NCI-H1417 treated with DMSO at 0.1 percent for 48 hours (cell line): ENCODE measurements around the gene MEIS1.
A peak's percentile ranks its signal among the peaks of the same experiment; 100 is the strongest.

Source experiments
- DNase-seq: peaks from one replicate; lab custom pipeline; 2025; lab: John Stamatoyannopoulos, UW

Gene MEIS1

DNA sequence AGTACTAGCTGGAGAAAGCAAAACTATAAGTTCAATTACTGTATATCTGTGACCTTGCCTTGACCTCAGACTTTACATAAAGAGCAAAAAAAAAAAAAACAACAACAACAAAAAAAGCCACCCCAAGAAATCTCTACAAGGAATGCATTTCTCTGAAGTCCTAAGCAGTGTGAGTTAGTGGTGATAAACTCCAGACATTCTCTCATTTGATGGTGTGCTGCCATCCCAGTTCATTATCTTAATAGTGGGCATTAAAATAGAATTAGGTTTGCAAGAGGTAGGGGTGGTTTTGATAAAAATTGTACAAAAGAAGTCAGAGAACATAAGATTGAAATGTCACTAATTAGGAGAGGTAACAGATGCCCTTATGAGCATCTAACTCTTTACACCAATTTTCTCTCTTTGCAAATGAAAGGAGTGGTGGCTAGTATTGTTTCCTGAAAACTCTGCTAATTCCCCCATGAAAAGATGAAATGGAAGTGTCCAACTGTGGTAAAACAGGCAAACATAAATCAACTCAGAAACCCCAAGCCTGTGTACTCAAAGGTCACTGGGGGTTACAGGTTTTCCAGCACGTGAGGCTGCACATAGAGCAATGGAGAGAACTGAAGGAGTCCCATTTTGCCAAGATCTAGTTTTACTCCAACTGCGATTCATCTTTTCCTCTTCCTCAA, 131.9 kb downstream of the MEIS1 start:
- DNase-seq, result peak; percentile 70

DNA sequence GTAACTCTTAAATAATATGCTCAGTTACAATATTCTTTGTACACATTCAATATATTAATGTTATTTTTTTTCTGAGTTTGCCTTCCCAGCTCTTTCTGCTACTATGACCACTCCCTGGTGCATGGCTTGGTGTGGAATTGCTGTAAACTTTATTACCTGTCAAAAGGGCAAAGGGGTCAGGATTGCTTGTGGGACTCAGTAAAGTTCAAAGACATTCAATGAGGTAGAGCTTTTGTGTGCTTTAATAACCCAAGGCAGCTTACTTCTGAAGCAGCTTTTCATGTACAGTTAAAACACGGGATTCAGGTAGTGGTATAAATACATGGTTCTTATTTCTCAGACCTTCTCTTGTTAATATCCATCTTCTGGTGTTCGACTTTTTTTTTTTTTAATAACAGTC, 132.8 kb downstream of the MEIS1 start:
- DNase-seq, result no peak

DNA sequence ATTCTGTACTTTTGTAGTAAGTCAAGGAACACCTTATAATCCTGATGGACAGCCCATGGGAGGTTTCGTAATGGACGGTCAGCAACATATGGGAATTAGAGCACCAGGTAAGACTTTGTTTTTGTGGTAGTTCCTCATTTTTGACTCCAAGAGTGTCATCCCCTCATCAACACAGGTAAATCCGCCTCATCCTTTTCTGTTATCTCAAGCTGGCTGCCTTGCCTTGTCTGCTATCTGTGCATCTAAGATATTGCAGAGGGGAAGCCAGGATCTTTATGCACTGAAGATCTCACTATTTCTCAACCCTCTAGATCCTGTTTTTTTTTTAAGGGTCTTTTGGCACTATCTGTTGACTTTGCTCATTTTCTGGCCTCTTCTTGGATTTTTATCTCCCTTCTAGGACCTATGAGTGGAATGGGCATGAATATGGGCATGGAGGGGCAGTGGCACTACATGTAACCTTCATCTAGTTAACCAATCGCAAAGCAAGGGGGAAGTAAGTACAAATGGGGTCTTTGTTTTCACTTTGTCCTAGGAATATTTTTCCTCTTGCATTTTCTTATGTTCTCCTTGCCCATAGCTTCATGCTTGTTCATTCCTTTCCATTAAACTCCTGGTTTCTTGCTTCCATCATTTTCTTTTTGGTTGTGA, 133.8 kb downstream of the MEIS1 start:
- DNase-seq, result no peak

DNA sequence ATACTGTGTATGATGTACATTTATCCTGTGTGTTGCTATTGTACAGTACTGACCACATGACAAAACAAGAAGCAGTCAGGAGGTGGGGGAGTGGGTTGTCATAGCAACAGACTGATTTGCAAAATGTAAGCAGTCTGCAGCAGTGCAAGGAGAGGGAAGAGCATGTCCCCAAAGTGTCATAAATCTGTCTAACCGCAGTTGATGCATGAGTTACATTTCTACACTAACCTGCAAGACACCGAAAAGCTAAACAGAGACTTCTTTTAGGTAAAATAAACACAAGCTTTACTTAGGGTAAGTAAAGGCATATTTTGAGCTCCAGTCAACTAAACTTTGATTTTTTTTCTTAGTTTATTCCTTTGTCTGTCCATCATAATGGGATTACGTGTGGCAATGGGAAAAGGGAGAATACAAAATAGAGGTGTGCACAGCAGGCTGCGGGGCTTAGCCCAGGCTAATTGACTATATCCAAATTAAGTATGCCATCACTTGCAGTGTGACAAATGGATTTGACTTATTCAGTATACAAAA, 134.5 kb downstream of the MEIS1 start:
- DNase-seq, result peak; percentile 68

DNA sequence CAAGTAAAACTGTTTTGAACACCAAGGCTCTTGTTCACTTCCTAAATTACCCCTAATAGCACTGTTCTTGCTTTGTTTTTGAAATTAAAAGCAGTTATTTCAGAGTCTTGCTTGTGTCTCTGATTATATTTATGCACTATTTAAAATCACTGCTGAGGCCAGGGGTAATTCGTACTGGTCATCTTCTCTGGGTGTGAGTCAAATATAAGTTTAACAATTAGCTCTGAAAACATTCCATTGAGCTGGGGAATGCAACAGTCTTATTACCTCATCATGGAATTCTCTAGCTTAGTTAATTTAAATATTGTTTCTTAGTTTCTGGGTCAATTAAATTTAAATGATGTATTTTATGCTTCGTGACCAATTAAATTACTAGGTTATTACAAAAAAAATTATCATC, 135.0 kb downstream of the MEIS1 start:
- DNase-seq, result no peak

DNA sequence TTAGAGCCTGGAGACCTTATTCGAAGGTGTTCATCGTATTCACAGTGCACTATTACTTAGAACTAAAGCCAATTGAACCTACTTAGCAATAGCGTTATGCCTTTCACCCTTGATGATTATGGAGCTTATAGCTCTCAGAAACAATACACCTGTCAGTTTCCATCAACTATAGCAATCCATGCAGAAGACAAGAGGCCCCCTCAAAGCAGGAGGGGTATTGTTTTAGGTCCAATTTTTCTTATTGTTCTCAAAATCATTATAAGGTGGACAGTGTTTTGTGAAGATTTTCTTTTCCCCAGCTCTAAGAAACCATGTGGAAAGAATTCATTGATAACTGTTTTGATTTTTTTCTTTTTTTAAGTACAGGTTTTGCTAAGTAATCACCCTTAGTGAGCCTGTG, 135.5 kb downstream of the MEIS1 start:
- DNase-seq, result peak; percentile 44

DNA sequence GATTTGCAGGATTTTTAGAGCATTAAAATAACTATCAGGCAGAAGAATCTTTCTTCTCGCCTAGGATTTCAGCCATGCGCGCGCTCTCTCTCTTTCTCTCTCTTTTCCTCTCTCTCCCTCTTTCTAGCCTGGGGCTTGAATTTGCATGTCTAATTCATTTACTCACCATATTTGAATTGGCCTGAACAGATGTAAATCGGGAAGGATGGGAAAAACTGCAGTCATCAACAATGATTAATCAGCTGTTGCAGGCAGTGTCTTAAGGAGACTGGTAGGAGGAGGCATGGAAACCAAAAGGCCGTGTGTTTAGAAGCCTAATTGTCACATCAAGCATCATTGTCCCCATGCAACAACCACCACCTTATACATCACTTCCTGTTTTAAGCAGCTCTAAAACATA, 137.0 kb downstream of the MEIS1 start:
- no peak for DNase-seq

DNA sequence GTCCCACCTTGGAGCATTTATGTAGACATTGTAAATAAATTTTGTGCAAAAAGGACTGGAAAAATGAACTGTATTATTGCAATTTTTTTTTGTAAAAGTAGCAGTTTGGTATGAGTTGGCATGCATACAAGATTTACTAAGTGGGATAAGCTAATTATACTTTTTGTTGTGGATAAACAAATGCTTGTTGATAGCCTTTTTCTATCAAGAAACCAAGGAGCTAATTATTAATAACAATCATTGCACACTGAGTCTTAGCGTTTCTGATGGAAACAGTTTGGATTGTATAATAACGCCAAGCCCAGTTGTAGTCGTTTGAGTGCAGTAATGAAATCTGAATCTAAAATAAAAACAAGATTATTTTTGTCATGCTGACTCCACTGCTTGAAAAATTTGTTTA, 137.5 kb downstream of the MEIS1 start:
- no peak for DNase-seq

DNA sequence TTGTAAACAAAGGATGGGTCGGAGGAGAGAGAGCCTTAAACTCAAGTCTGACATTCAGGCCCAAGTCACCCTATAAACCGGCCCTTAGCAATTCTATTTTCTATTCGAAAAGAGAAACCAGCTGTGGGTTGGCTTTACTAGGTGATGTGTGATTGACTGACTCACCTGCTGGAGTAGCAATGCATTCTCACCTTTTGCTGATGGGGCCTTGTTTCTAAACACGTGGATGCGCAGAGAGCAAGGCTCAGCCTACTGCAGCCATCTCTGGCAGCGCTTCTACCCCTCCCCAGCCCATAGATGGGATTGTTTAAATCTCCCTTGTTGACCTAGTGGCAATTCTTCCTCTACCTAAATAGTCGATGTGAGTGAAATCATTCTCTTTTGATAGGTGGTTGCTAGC, 138.5 kb downstream of the MEIS1 start:
- DNase-seq, result peak; percentile 65

DNA sequence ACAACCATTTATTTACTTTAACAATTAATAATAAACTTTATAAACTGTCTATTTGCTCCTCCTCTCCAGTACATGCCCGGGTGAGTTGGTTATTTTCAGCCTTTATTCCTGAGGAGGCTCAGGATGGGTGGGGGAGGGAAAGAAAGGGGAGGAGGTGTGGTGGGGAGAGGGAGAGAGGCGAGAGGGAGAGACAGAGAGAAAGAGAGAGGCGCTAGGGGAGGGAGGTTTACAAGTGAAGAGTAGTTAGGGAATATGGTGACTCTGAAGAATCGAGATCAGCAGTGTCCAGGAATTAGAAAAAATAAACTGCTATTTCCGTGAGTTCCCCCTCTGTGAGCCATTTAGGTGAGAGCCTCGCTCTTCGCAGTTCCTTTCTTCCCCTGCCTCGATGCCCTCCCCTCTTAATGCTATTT, 138.9 kb downstream of the MEIS1 start:
- DNase-seq, result peak; percentile 74

DNA sequence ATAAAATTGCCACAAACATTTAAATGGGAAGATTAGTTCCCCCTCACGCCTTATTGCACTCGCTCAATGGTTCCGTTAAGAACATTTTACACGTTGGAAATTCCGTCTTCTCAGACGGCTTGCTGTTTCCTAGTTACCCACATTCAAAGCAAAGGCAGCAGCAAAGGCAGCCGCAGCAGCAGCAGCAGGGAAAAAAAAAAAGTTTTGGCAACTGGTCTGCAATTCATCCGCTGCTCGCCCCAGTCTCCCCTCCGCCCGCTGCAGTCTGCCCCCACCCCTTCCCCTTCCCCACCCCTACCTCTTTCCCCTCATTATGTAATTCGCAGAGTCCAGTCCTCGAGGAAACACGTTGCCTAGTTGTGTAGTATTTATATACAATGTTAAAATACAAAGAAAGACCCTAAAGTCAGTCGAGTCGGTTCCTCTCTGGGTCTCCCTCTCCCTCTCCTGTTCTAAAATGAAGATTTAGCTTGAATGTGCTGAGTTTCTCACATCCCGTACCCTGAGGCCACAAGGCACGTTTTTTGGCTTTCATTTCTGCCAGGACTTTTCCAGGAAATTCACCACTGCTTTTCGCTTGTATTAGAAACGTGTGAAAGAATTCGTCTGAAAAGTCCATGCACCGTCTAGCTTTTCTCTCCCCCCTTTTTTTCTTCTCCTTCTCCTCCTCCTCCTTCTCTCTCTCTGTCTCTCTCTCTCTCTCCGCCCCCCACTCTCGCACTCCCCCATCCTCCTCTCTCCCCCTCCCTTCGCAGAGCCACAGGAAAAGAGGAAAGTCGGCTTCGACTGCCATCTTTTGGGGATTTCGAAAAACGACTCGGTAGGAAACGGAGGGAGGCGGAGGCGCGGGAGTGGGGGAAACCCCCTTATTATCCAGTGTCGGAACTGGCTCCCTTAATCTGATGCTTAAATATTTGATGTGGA, 140.0 kb downstream of the MEIS1 start:
- peak; percentile 72 for DNase-seq

DNA sequence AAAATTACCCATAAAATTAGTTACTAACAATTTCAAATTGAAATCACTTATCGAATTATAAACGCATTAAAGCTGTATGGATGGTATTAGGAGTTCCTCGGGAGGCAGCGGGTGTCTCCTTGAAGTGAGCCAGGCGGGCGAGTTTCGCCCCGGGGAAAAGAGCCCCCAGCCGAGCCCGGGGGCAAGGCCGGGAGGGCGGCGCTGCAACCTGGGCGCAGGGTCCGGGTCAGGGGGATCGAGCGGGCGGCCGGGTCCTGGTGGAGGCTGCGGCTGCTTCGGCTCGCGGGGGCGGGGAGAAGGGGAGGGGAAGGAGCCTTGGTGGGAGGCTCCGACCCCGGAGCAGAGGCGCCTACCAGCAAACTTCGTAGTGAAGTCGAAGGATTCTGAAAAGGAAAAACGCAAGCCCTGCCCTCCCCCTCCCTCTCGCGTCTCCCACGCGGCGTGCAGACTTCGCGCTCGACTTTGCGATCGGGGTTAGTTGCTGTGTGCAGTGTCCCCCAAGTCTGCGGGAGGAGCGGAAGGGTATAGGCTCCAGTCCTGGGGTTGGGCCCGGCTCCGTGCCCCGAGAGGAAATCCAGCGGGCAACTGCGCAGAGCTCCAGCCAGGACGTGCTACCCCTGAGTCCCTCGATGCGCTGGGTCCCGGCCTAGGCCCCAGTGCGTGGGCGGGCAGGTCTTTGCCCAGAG, 140.8 kb downstream of the MEIS1 start:
- no peak for DNase-seq

DNA sequence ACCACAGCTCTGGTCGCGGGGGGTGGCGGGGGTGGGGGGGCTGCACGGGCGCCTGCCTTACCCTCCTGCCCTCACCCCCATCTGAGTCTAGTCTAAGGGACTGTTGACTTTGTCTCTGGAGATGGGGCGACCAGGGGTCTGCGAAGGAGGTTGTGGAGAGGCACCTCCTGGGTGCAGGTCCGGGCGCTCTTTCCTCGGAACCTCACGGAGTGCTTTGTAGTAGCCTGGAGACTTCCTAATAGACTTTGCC, 141.3 kb downstream of the MEIS1 start:
- DNase-seq, result no peak

DNA sequence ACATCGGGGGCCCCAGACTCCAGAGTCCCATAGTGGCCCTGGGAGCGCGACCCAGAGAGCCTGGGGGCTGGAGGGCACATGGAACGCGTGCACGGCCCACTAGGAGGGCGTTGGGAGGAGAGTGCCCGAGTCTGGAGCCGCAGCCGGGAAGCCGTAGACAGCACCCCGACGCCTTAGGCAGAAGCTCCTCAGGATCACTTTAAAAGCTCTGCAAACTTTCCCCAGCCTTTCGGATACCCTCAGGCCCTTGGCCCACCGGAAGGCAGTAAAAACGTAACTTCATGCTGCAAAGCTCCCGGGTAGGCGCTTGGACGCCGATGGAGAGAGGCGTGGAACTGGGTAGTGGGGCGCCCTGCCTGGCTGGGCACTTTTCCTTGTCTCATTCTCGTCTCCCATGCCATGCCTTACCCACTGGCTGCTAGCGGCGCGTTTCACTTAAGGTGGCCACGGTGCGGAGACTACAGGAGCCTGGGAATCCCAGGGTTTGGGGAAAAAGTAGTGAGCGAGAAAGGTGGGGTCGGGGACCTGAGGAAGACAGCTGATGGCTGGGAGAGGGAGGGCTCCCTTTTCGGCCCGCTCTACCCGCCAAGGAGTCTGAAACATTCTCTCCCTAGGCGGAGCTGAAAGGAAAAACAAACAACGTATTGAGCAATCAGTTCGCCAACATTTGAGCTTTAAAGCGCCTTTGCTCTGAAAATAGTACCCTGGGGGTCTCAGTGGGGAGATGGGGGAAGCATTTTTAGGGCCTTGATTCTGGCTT, 141.8 kb downstream of the MEIS1 start:
- DNase-seq, result no peak

DNA sequence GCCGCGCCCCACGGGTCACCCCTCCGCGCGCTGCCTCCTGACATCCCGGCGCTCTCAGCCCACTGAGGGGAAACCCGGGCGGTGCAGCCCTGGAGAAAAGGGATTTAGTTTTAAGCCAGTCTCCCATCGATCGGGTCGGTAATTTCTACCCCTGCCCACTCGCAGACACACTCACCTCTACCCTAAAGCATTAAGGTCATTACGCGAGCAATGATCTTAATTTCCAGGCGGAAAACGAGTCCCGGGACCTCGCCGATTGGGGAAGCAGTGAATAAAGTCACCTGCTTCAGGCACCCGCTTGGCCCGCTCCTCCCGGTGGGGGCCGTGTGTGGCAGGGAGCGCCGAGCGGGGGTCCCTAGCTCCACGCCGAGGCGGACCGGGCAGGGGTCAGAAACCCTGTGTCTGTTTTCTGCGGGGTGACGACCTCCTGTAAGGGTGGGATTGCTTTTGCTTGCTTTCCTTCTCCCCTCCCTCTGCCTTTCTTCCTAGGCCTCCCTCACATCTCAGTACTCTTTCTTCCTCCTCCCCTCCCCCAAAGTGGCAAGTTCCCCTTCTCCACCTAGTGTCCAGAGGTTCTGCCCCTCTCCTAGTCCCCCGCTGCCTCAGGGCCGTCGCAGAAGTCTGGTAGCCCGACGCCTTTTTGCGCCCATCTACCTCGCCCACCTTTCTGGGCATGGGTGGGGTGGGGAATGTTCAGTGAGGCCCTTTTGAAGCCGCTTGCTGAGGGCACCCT, 142.6 kb downstream of the MEIS1 start:
- no peak for DNase-seq

DNA sequence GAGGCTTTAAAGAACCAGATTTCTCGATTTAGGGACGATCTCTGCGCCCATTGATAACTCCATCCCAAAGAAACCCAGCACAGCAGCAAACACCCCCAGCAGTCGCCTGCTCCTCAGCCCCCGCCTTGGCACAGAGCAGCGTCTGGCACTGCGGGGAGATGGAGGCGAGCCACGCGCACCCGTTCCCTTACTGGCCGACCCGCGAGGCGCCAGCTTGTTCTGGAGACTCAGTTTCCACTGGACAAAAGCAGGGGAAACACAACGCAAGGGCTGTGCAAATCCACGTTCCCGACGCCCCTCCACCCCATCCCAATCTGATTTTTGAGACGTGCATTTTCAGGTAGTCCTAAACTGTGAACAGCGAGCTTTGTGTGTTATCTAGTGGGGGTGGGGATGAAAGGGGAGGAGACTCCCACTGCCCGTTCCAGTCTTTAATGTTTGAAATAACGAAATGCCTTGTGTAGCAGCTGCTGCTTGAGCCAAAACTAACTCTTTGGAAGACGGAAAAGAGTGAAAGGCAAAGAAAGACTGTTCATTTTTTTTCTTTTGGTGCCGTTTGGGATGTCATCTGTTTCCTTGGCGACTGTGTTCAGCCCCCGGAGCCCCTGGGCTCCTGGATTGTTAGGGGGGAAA, 143.2 kb downstream of the MEIS1 start:
- DNase-seq, result no peak

DNA sequence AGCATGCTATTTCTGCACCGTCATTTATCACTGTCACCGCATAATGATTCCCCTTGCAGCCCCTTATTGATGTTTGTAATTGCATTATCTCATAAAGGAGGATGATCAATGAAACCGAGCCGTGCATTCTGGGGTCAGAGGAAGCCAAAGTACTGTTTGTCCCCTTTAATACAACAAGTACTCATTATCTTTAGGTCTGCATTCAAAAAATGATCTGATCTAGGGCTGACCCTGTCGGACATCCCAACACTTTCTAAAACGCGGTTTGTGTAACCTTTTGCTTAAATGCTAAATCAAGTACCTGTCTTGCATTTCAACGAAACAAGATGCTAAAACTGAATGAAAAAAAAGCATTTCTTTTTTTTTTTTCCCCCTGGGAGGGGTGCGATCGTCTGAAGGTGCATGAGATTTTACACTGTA, 143.8 kb downstream of the MEIS1 start:
- DNase-seq, result no peak

DNA sequence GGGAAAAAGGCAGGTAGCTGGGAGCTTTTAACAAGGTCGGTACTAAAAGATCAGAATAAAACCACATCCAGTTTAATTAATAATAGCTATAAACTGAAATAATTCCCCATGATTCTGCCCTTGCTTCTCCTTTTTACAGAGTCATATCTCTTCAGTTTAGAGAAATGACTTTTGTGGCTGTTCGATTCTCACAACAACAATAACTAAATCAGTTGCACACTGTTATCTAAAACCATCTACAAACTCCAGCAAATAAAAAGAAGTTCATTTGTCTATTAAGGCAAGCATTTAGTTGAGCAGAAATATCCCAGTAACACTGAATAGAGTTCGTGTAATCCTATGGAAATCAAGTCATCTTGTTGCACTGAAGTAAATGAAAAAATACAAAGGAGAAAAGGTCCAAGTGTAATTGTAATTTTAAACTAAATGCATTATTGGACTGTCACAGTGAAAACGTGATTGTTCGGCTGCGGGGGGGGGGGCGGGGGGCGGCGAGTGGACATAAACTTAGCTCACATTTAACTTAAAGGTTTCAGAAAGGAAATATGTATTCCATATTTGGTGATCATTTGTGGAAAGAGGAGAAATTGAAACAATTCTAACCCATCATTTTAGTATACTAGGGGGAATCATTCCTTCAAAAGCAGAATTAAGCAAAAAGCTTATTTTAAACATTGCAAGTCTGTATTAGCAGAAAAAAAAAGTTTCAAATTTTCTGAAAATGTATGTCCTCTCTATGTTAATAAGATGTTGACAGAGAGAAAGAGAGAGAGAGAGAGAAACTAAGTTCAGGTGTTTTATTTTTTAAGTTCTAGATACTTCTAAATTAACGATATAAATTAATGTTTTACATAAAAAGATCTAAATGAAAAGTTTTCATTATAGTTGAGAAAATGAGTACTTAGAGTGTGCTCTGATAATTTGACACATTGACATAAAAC, 144.5 kb downstream of the MEIS1 start:
- DNase-seq, result no peak
